ENCODE measurements around the gene MOGAT1. TPM values are rescaled to one million over a fixed set of nuclear protein-coding genes. Genes with fewer than 3 reads are reported as not detected.

The MOGAT1 gene
- total and polyA plus RNA-seq, 2 of the 13 experiments (the other 11 are each of a cell fraction or from before 2014, with no cell fraction given): 0.98 to 4.3 TPM

DNA sequence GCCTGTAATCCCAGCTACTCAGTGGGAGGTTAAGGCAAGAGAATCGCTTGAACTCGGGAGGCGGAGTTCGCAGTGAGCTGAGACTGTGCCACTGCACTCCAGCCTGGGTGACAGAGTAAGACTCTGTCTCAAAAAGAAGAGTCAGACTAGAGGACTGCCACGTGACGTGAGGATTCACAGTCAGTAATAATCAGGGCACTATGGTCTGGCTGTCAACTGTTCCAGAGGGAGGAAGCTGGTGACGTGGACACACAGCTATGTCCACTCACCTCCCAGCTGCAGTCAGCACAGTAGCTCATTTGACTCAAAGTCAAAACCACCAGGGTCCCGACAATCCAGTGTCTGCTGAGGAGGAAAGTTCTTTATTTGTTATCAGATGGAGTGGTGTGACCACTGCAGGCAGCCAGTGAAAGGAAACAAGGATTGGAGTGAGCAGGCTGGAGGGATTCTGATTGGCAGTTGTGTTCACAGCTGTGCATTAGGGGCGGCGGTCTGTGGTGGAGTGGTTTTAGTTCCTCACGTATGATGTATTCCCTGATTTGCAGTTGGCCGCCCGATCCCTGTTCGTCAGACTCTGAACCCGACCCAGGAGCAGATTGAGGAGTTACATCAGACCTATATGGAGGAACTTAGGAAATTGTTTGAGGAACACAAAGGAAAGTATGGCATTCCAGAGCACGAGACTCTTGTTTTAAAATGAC lies 37.9 kb downstream of the MOGAT1 start (continued):
- TF ChIP-seq ZC3H4 (CRISPR knock-in tag; IDR thresholded peaks at IDR 0.05; ENCODE audit: borderline replicate concordance) (no peak), ZNF605 (CRISPR knock-in tag; IDR thresholded peaks at IDR 0.05) (peak; percentile 97), GZF1 (CRISPR knock-in tag; IDR thresholded peaks at IDR 0.05) (no peak; the same call in 1 of the 2 replicates), SOX6 (IDR thresholded peaks at IDR 0.05) (no peak), SOX6 (CRISPR knock-in tag; IDR thresholded peaks at IDR 0.05) (peak; percentile 97), SIN3B (IDR thresholded peaks at IDR 0.05; ENCODE audit: low read length) (no peak; the same call in 1 of the 2 replicates), ZFP62 (CRISPR knock-in tag; IDR thresholded peaks at IDR 0.05) (no peak), MAF1 (CRISPR knock-in tag; IDR thresholded peaks at IDR 0.05; ENCODE audit: borderline replicate concordance) (0 out of 2 replicates have a peak, but pooled peaks have one; percentile 76), CEBPG (CRISPR knock-in tag; IDR thresholded peaks at IDR 0.05) (peak; percentile 92), GFI1 (CRISPR knock-in tag; IDR thresholded peaks at IDR 0.05; ENCODE audit: borderline replicate concordance) (peak; percentile 82), TBL1XR1 (IDR thresholded peaks at IDR 0.05; ENCODE audit: borderline replicate concordance, low read length, partially characterized antibody) (peak; percentile 90), ZNF234 (CRISPR knock-in tag; conservative IDR thresholded peaks at IDR 0.05) (no peak), ZFX (CRISPR knock-in tag; IDR thresholded peaks at IDR 0.05; ENCODE audit: low read depth) (peak; percentile 46), ZNF839 (CRISPR knock-in tag; IDR thresholded peaks at IDR 0.05; ENCODE audit: borderline replicate concordance) (no peak), LCORL (IDR thresholded peaks at IDR 0.05) (peak; percentile 31; the same call in 1 of the 2 replicates), LCORL (CRISPR knock-in tag; IDR thresholded peaks at IDR 0.05) (peak; percentile 82), U2AF2 (IDR thresholded peaks at IDR 0.05; ENCODE audit: low read depth, low read length) (no peak), ATF7-NPFF (CRISPR knock-in tag; IDR thresholded peaks at IDR 0.05; ENCODE audit: low read depth) (peak; percentile 81; the same call in 1 of the 2 replicates), FOXJ3 (CRISPR knock-in tag; IDR thresholded peaks at IDR 0.05; ENCODE audit: borderline replicate concordance) (peak; percentile 94), ZNF713 (CRISPR knock-in tag; IDR thresholded peaks at IDR 0.05) (no peak), SATB2 (CRISPR knock-in tag; IDR thresholded peaks at IDR 0.05) (peak; percentile 80; the same call in 1 of the 2 replicates), POLR2A (IDR thresholded peaks at IDR 0.05; ENCODE audit: insufficient read depth in 1 of 2, low read depth in 2 of 2, low read length in 2 of 2) (peak; percentile 83 to 85), ZNF333 (CRISPR knock-in tag; IDR thresholded peaks at IDR 0.05; ENCODE audit: borderline replicate concordance) (0 out of 2 replicates have a peak, but pooled peaks have one; percentile 60)
- TF ChIP-seq, protein P1, sequence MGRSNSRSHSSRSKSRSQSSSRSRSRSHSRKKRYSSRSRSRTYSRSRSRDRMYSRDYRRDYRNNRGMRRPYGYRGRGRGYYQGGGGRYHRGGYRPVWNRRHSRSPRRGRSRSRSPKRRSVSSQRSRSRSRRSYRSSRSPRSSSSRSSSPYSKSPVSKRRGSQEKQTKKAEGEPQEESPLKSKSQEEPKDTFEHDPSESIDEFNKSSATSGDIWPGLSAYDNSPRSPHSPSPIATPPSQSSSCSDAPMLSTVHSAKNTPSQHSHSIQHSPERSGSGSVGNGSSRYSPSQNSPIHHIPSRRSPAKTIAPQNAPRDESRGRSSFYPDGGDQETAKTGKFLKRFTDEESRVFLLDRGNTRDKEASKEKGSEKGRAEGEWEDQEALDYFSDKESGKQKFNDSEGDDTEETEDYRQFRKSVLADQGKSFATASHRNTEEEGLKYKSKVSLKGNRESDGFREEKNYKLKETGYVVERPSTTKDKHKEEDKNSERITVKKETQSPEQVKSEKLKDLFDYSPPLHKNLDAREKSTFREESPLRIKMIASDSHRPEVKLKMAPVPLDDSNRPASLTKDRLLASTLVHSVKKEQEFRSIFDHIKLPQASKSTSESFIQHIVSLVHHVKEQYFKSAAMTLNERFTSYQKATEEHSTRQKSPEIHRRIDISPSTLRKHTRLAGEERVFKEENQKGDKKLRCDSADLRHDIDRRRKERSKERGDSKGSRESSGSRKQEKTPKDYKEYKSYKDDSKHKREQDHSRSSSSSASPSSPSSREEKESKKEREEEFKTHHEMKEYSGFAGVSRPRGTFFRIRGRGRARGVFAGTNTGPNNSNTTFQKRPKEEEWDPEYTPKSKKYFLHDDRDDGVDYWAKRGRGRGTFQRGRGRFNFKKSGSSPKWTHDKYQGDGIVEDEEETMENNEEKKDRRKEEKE (IDR thresholded peaks at IDR 0.05): no peak
- TF ChIP-seq, protein P2, sequence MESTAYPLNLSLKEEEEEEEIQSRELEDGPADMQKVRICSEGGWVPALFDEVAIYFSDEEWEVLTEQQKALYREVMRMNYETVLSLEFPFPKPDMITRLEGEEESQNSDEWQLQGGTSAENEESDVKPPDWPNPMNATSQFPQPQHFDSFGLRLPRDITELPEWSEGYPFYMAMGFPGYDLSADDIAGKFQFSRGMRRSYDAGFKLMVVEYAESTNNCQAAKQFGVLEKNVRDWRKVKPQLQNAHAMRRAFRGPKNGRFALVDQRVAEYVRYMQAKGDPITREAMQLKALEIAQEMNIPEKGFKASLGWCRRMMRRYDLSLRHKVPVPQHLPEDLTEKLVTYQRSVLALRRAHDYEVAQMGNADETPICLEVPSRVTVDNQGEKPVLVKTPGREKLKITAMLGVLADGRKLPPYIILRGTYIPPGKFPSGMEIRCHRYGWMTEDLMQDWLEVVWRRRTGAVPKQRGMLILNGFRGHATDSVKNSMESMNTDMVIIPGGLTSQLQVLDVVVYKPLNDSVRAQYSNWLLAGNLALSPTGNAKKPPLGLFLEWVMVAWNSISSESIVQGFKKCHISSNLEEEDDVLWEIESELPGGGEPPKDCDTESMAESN (CRISPR knock-in tag; conservative IDR thresholded peaks at IDR 0.05): peak; percentile 86

Measured in HepG2 (cell line).